ENCODE results near the gene COPZ2.

DNA sequence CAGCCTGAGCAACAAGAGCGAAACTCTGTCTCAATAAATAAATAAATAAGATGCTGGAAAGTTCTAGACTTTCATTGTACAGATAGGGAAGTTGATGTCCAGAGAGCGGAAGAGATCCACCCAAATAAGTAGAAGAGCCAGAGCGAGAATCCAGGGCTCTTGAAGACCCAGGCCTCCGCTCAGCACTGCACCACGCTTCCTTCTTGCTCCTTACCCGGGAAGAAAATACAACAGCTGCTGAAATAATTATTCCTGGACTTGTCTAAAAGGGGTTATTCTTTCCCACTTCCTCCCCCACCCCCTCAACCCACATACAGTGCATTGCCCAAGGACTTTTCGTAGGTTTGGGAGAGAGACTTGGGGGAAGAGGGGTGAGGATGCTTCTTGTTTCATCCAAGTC is 40.0 kb downstream of the COPZ2 start:
- TF ChIP-seq POLR2A (IDR thresholded peaks at IDR 0.05; ENCODE audit: low read depth) = no peak
- no peak for TF ChIP-seq EP300 (IDR thresholded peaks at IDR 0.05)
